NCI-H510A (cell line): ENCODE measurements around the gene OSGIN1.

Experiments
- DNase-seq: peaks from one replicate; lab custom pipeline; 2025; lab: John Stamatoyannopoulos, UW

Gene OSGIN1

GRCh38 chr16:83971165-83972130 lies 18.4 kb downstream of the OSGIN1 start:
- no peak for DNase-seq

GRCh38 chr16:83972256-83973008 lies 19.4 kb downstream of the OSGIN1 start:
- DNase-seq, result no peak

GRCh38 chr16:83973077-83973476 lies 20.0 kb downstream of the OSGIN1 start:
- DNase-seq, result no peak

- no peak for DNase-seq
Measured at GRCh38 chr16:83973581-83974385, 20.7 kb downstream of the OSGIN1 start.

- no peak for DNase-seq
Measured at GRCh38 chr16:83974475-83974874, 21.4 kb downstream of the OSGIN1 start.

- no peak for DNase-seq
Measured at GRCh38 chr16:83975590-83976260, 22.7 kb downstream of the OSGIN1 start.

- DNase-seq, result no peak
Measured at GRCh38 chr16:83977056-83977815, 24.2 kb downstream of the OSGIN1 start.

GRCh38 chr16:83978401-83978904 lies 25.4 kb downstream of the OSGIN1 start:
- DNase-seq, result no peak

GRCh38 chr16:83979441-83979840 lies 26.4 kb downstream of the OSGIN1 start:
- no peak for DNase-seq

- no peak for DNase-seq
Measured at GRCh38 chr16:83980794-83981193, 27.8 kb downstream of the OSGIN1 start.

GRCh38 chr16:83981799-83982198 lies 28.8 kb downstream of the OSGIN1 start:
- DNase-seq, result no peak

- no peak for DNase-seq
Measured at GRCh38 chr16:83983491-83983890, 30.5 kb downstream of the OSGIN1 start.

GRCh38 chr16:83989300-83989699 lies 36.3 kb downstream of the OSGIN1 start:
- no peak for DNase-seq

GRCh38 chr16:83990492-83990891 lies 37.5 kb downstream of the OSGIN1 start:
- DNase-seq, result no peak

GRCh38 chr16:83992624-83993023 lies 39.6 kb downstream of the OSGIN1 start:
- DNase-seq, result no peak

GRCh38 chr16:83994087-83994486 lies 41.0 kb downstream of the OSGIN1 start:
- no peak for DNase-seq

GRCh38 chr16:83994703-83995102 lies 41.7 kb downstream of the OSGIN1 start:
- no peak for DNase-seq

- peak; percentile 40 for DNase-seq
Measured at GRCh38 chr16:83995754-83996153, 42.7 kb downstream of the OSGIN1 start.

- DNase-seq, result no peak
Measured at GRCh38 chr16:83996481-83997252, 43.6 kb downstream of the OSGIN1 start.

GRCh38 chr16:83998091-83998490 lies 45.1 kb downstream of the OSGIN1 start:
- DNase-seq, result no peak
